HG03571 (cell line): ENCODE measurements around the gene INTU.

Experiments
- ATAC-seq: cut with Tn5 transposase; IDR thresholded peaks from one replicate; pipeline ENCODE4 v1.9.1; 2021; ENCODE audit not compliant: unreplicated experiment

Gene INTU

DNA sequence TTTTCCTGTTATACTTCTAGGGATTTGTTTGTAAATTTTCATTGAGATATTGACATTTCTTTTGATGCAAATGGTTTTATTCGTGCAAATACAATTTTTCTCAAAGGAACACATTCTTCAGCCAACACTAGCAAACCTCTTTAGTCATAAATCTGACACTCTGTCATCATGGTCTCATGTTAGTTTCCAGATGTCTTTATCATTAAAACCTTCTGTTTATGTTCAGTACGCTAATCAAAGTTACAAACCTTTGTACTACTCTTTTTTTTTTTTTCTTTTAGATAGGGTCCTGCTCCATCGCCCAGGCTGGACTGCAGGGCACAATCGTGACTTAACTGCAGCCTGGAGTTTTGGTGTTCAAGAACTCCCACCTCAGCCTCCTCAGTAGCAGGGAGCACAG lies 104.5 kb downstream of the INTU start:
- no peak for ATAC-seq

DNA sequence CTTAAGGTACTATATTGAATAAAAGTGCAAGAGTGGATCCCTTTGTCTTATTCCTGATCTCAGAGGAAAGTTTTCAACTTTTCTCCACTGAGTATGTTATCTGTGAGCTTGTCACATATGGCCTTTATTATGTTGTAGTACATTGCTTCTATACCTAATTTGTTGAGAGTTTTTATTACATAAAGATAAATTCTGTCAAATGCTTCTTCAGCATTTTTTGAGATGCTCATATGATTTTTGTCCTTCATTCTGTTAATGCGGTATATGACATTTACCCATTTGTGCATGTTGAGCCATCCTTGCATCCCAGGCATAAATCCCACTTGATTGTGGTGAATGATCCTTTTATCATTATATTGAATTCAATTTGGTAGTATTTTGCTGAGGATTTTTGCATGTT lies 108.5 kb downstream of the INTU start:
- ATAC-seq = no peak

GRCh38 chr4:127747883-127748282 lies 115.1 kb downstream of the INTU start:
- no peak for ATAC-seq

DNA sequence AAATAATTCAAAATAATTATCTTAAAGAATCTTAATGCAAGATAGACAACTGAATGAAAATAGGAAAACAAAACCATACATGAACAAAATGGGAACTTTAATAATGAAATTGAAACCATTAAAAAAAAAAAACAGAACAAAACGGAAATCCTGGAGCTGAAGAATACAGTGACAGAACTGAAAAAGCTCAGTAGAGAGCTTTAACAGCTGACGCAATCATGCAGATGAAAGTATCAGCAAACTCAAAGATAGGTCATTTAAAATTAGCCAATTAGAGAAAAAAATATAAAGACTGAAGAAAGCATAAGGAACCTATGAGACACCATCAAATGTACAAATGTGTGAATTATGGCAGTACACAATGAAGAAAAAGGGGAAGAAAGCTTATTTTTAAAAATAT lies 116.2 kb downstream of the INTU start:
- no peak for ATAC-seq

DNA sequence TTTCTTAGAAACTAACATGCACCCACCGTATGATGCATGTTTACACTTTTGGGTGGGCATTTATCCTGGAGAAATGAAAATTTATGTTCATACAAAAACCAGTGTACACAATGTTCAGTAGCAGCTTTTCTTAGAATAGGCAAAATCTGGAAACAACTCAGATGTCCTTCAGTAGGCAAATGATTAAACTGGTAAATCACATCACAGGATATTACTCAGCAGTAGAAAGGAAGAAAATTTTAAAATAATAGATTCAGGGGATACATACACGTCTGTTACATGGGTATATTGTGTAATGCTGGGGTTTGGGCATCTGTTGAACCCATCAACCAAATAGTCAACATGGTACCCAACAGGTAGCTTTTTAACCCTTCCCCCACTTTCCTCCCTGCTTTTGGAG lies 124.1 kb downstream of the INTU start:
- no peak for ATAC-seq

- ATAC-seq = peak; percentile 96
These were observed 126.6 kb downstream of the INTU start for GRCh38 chr4:127759228-127759820.

DNA sequence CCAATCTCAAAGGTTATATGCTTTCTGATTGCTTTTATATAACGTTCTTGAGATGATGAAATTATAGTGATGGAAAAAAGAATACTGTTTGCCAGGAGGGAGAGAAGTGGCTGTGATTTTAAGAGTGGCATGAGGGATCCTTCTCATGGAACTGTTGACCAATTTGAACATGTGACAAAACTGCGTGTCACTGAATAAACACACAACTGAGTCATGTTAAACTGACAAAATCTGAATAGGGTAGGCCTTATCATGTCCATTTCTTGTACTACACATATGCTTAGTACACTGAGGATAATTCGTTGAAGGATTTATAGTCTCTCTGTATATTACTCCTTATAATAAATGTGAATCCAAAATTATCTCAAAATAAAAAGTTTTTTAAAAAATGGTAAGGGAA lies 127.1 kb downstream of the INTU start:
- peak; percentile 2 for ATAC-seq

GRCh38 chr4:127771535-127772275 lies 138.9 kb downstream of the INTU start:
- ATAC-seq = no peak

- no peak for ATAC-seq
These were observed 140.3 kb downstream of the INTU start for GRCh38 chr4:127772769-127773671.

- ATAC-seq = no peak
These were observed 143.1 kb downstream of the INTU start for GRCh38 chr4:127775843-127776242.
